ENCODE measurements around the gene C16orf95.

The C16orf95 gene

GRCh38 chr16:87311387-87311786, 5.8 kb downstream of the C16orf95 start:
- DNase-seq: no peak

GRCh38 chr16:87310610-87311009, 6.6 kb downstream of the C16orf95 start:
- DNase-seq: no peak

GRCh38 chr16:87309620-87310525, 7.3 kb downstream of the C16orf95 start:
- DNase-seq: no peak

GRCh38 chr16:87308826-87309225, 8.4 kb downstream of the C16orf95 start:
- no peak for DNase-seq

- DNase-seq: no peak
Observed at GRCh38 chr16:87306516-87306915, 10.7 kb downstream of the C16orf95 start.

DNA sequence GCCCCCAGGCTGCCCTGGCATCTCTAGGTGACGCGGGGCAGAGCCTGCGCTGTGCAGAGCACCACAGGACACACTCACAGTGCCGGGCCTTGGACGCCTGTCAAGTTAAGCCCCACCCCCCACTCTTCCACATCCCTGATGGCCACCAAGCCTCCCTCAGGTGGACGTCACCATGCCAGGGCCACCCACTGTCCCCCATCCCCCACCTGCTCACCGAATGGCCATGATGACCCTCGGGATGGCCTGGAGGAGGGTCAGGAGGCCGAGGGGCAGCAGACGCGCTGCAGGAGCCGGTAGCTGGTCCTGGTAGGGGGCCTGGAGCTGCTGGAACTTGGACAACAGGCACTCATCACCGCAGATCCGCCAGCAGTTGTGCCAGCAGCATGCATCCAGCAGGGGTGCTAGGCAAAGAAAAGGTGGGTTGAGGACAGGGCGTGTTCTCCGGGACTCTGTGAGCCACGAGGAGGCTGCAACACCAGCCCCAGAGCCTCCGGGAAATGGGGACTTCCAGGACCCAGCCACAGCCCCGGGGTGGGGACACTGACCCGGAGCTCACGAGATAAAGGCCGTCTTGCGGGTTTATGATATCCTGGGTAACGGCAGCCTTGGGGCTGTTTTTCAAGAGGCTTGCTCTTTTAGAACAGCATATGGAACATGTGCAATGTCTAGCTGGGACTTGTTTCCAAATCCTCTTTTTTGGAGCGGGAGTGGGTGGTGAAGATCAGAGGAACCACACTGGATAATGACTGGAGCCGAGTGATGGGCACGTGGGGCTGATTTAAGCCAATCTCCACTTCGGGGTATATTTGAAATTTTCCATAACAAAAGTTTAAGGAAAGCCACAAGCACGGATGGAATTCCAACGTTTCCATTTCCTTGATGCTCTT, 11.4 kb downstream of the C16orf95 start:
- DNase-seq: no peak

DNA sequence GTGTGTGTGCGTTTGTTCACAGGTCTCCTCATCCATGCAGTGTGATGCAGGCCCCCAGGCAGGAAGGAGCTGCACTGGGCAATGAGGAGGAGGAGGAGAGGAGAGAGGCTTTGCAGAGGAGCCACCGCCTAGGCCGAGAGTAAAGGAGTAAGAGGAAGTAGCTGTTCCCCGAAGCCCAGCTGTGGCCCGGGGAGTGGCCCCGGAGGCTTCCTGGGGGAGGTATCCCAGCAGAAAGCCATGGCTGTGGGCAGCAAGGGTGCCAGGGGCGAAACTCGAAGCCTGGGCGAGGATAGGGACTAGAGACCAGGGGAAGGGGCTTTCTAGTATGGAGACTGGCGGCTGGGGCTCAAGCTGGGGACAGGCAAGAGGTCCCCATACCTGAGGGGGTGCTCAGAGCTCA, 12.2 kb downstream of the C16orf95 start:
- no peak for DNase-seq

DNA sequence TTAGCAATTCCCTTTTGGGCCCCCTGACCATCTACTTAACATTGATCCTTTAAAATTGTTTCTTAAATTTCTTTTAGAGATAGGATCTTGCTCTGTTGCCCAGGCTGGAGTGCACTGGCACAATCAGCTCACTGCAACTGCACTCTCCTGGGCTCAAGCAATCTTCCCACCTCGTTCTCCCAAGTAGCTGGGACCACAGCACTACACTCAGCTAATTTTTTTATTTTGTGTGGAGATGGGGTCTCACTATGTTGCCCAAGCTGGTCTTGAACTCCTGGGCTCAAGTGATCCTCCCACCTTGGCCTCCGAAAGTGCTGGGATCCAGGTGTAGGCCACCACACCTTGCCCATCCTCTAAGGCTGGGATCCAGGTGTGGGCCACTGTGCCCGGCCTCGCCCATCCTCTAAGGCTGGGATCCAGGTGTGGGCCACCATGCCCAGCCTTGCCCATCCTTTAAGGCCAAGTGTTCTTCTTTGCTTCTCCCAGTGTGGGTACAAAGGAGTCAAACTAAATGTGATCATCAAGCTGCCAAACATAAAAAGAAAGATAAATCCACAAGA, 13.2 kb downstream of the C16orf95 start:
- DNase-seq: no peak

DNA sequence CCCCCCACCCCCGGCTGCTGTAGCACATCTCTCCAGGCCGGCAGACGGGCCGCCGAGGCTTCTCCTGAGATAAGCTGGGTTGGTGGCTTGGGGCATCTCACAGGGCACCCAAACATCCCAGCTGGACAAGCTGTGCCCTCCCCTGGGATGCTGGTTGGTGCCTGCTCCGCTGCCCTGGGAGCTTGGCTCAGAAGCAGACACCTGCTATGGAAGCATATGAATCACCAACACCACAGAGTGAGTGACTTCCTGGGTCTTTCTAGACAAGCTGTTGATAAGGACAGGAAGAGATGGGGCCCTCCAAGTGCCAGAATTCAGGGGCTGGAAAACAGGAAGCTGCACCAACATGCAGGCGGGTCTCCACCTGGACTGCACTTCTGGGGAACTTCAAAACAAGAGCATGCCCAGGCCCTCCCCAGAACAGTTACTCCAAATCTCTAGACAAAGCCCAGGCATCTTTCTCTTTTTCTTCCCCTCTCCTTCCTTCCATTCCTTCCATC, 13.7 kb downstream of the C16orf95 start:
- DNase-seq: no peak

DNA sequence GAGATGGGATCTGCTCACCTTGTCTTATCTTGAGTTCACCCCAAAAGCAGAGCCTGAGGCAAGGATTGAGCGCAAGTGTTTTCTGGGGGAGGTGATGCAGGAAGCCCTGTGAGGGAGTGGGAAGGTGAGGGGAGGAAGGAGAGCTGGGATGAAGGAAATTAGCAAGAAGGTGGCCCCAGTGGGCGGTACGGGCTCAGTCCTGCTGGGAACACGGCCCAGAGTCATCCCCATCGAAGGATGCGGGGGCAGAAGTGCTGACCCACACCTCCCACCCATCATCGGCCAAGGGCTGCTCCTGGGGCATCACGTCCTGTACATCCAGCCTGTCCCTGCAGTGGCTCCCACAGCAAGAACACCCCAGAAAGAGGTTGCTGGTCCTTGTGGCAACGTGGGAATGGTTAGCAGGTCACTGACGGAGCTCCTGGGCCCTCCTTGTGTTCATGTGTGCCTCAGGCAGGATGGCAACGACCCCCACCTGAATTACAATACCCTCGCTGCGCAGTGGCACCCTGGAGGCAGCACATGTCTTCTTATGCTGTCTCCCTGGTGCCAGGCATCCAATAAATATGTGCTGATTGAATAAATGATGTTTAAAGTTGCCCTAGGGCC, 18.2 kb downstream of the C16orf95 start:
- DNase-seq: no peak

DNA sequence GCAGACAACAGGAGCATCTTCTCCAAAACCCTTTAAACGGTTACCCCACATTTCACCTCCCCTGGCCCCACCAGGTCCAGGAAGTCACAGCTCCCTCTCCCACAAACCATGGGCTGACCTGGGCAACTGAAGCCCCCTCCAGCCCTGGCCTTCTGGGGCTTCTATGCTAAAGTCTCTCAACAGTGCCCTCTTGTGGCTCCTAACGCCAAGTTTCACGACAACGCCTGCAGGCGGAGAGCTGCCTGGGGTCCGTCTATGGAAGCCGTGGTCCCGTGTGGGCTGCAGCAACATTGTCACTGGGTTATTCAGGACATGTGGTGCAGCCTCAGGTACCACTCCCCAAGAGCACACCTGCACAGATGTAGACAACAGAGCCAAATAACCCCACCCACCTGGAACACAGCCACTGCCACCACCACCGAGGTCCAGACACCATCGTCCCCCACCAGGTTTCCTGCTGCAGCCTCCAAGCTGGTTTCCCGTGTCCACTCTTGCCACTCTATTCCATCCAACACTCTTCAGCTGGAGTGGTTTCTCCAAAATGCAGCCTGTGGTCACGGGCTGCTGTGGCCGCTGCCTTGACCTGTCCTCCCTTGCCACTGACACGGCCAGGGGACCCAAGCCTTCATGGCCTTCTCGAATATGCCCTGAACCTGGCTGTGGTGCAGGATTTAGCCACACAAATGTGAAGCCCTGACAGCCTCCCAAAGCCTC, 19.1 kb downstream of the C16orf95 start:
- DNase-seq: no peak

DNA sequence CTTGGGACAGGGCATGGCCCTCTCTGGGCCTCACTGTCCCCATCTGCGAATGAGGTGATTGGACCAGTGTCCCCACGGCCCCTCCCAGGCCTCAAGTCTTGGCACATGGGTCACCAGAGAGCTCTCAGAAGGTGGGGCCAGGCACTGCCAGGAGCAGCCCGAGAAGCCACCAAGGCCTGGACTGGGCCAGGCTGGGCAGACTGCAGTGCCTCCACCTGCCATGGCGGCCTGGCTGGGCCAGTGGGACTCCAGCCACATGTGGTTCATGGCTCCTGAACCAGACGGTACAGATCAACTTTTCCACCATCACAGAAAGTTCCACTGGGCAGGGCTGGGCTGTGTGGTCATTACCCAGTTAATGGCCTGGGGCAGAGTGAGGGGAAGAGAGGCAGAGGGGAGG, 19.8 kb downstream of the C16orf95 start:
- no peak for DNase-seq

- no peak for DNase-seq
Observed at GRCh38 chr16:87295661-87296531, 21.3 kb downstream of the C16orf95 start.

GRCh38 chr16:87295259-87295658, 21.9 kb downstream of the C16orf95 start:
- no peak for DNase-seq

- no peak for DNase-seq
Observed at GRCh38 chr16:87293990-87294389, 23.2 kb downstream of the C16orf95 start.

DNA sequence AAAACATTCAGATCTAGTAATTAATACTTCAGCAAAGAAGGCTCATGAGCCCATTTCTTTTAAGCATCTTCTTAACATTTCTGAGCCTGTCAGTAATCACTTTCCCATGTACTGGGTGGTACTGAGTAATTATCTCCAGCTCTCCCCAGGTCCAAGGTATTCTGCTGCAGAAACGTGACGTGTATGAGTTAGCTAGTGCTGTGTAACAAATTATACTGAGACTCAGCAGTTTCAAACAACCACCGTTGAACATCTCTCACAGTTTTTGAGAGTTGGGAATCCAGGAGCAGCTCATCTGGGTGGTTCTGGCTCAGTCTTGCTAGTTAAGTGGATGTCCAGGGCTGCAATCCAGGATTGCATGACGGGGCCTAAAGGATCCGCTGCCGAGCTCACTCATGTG, 25.2 kb downstream of the C16orf95 start:
- DNase-seq: no peak

GRCh38 chr16:87288753-87289362, 28.3 kb downstream of the C16orf95 start:
- DNase-seq: no peak

DNA sequence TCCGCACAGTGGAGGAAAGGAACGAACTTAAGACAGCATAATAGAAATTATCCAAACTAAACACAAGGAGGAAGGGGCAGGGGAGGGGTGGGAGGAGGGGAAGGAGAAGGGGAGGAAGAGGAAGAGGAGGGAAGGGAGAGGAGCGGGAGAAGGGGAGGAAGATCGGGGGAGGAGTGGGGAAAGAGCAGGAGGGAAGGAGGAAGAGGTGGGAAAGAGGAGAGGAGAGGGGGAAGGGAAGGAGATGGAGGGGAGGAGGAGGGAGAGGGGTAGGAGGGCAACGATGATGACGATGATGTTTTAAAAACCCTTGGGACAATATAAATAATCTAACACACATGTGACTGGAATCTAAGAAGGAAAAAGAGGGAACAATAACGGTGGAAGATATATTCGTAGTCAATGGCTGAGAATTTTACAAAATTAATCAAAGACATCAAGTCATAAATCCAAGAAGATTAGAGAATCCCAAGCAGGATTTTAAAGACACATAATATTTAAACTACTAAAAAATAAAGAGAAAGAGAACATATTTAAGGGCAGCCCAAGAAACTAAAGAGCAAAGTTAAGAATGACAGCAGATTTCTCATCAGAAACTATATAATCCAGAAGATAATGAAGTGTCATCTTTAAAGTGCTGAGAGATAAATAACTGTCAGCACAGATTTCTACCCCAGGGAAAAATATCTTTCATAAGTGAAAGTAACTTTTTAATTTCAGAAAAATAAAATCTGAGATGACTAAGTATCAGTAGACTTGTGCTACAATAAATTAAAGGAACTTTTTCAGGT, 30.2 kb downstream of the C16orf95 start:
- no peak for DNase-seq

DNA sequence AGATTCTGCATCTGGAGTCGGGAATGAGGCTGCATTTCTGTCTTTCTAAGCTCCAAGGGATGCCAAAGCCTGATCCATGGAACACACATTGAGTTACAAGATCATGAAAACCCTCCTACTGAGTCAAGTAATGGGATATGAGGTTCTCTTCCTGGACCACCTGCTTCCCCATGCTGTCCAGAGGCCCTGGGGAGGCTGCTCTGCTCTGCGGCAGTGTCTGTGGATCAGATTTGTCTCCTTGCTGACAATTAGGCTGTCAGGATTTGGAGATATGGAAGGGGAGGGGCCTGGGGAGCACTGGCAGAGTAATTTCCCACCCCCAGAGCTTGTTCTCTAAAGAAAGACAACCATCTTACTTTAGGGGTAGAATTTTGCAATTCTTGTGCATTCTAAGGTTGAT, 33.0 kb downstream of the C16orf95 start:
- DNase-seq: no peak

Data from activated gamma-delta T cell (primary cell).